CMK (cell line): Measurements from ENCODE around the gene TMEM127.
"Not testable (repeated sequence)": the region's sequence is repeated elsewhere in the genome, so short reads cannot be mapped to it uniquely, and the experiment has no call there.

ENCODE experiments used
- DNase-seq: peaks from one replicate; pipeline ENCODE4 v3.0.0-alpha.2; 2010; ENCODE audit warnings: low read depth

TMEM127 gene

GRCh38 chr2:96265840-96266679 lies at the start of gene TMEM127, which contains the start of gene CIAO1:
Gene TMEM127, minus strand, starts transcription at chr2:96265997. Its CDS starts 616 bp downstream, at chr2:96265381.
Gene CIAO1, plus strand, starts transcription at chr2:96266225. Its CDS starts 126 bp downstream, at chr2:96266351.
- peak; percentile 87 for DNase-seq

GRCh38 chr2:96315005-96315399 lies 49.2 kb upstream of the TMEM127 start:
- no peak for DNase-seq

GRCh38 chr2:96308248-96308647 lies 42.5 kb upstream of the TMEM127 start:
- no peak for DNase-seq

GRCh38 chr2:96306370-96306769 lies 40.6 kb upstream of the TMEM127 start:
- no peak for DNase-seq

- no peak for DNase-seq
These were observed 40.1 kb upstream of the TMEM127 start for GRCh38 chr2:96305979-96306308.

- DNase-seq: peak; percentile 77
These were observed 39.5 kb upstream of the TMEM127 start, which contains the start of gene SNRNP200 for GRCh38 chr2:96305091-96305978. Gene SNRNP200, minus strand, starts transcription at chr2:96305546. Its CDS starts 109 bp downstream, at chr2:96305437.

GRCh38 chr2:96304606-96305005 lies 38.8 kb upstream of the TMEM127 start:
- no peak for DNase-seq

GRCh38 chr2:96301865-96302264 lies 36.1 kb upstream of the TMEM127 start:
- no peak for DNase-seq

- no peak for DNase-seq
These were observed 31.1 kb upstream of the TMEM127 start for GRCh38 chr2:96296925-96297324.

- DNase-seq: not testable (repeated sequence)
These were observed 28.5 kb upstream of the TMEM127 start for GRCh38 chr2:96294271-96294670.

GRCh38 chr2:96291751-96292150 lies 26.0 kb upstream of the TMEM127 start:
- DNase-seq: no peak

GRCh38 chr2:96287273-96287856 lies 21.6 kb upstream of the TMEM127 start:
- no peak for DNase-seq

GRCh38 chr2:96276787-96277499 lies 11.1 kb upstream of the TMEM127 start:
- no peak for DNase-seq

GRCh38 chr2:96274355-96275056 lies 8.7 kb upstream of the TMEM127 start:
- DNase-seq: no peak

GRCh38 chr2:96273763-96274162 lies 8.0 kb upstream of the TMEM127 start:
- DNase-seq: no peak

- DNase-seq: no peak
These were observed 6.2 kb upstream of the TMEM127 start for GRCh38 chr2:96271995-96272394.

- no peak for DNase-seq
These were observed 1.6 kb upstream of the TMEM127 start for GRCh38 chr2:96267159-96267971.

- no peak for DNase-seq
These were observed 403 bp downstream of the TMEM127 start for GRCh38 chr2:96265349-96265839.

- no peak for DNase-seq
These were observed 995 bp downstream of the TMEM127 start for GRCh38 chr2:96264656-96265348.
